Effector CD4-positive, alpha-beta T cell (primary cell): ENCODE results near the gene RNF7.
A peak's percentile ranks its signal among the peaks of the same experiment; 100 is the strongest.
"Not testable (repeated sequence)": the region's sequence is repeated elsewhere in the genome, so short reads cannot be mapped to it uniquely, and the experiment has no call there.

Experiments
- DNase-seq: peaks from one replicate; pipeline ENCODE4 v3.0.0-alpha.2; 2020
- total RNA-seq: gene quantifications from one replicate; lab custom pipeline; 2026; lab: John Stamatoyannopoulos, UW

The RNF7 gene
- total RNA-seq = 39.8 reads per million, percentile 63 among the genes with 10 or more reads in this experiment

DNA sequence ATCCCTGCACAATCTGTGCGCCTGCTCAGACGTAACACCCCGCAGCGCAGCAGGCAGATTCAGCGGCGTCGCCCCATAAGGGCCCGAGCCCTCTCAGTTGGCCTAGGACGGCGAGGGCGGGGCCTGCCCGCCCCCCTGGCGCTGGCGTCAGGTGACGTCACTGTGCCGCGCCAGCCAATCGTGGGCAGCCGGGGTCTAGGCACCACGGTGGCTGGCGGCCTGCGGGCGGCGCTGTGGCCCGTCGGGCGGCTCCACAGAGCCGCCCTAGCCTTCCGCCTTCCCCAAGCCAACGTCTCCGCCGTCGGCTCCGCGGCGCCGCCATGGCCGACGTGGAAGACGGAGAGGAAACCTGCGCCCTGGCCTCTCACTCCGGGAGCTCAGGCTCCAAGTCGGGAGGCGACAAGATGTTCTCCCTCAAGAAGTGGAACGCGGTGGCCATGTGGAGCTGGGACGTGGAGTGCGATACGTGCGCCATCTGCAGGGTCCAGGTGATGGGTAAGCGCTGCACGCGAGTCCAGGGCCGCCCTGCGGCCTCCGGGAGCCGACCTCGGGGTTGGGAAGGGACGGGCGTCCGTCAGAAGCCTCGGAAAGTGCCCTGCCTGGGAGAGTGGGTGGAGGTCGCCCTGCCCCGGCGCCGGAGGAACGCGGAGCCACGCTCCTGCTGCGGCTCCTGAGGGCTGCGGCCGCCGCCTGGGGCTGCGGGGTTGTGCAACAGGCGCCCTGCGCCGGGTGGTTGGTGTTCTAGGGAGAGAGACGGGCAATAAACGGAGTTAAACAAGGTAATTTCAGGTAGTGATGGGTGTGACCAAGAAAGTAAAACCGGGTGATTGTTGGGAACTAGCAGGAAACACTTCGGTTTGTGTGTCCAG, at the start of gene RNF7:
RNF7 (plus strand) TSS at position 277 of the 869 bp plus-strand sequence; CDS start at position 321, 44 bp downstream.
- peak; percentile 95 for DNase-seq

DNA sequence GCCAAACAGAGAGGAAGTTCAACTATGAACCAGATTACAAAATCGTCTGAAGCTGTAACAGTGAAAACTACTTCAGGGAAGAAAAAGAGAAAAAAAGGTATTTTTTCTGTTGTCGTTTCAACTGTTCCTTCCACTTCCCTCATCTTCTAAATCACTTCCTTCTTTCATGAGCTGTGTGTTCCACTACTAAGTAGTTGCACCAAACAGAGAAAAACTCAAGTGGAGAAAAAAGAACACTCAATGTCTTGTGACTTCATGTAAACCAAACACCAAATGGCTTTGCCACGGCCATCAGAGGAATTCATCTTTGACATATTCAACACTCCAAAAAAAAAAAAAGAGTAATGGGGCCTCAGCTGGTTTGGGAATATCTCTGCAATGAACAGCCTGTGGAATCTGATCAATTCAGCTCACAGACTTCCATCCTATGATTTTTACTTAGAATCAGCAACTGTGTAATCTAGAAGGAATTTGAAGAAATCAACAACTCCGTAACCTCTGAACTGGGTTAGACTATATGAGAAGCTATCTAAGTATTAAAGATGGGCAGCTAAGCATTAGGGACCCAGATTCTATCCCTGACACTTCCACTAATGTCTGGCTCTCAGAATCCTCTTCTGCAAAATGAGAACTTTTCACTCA, 47.5 kb upstream of the RNF7 start:
- no peak for DNase-seq

DNA sequence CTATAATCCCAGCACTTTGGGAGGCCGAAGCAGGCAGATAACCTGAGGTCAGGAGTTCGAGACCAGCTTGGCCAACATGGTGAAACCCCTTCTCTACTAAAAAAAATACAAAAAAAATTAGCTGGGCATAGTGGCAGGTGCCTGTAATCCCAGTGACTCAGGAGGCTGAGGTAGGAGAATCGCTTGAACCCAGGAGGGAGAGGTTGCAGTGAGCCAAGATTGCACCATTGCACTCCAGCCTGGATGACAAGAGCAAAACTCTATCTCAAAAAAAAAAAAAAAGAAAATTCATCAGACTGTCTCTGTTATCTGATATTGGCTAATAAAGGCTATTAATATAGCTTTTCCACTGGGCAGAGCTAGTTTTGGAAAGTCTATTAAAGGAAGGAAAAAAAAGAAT, 46.6 kb upstream of the RNF7 start:
- DNase-seq = not testable (repeated sequence)

DNA sequence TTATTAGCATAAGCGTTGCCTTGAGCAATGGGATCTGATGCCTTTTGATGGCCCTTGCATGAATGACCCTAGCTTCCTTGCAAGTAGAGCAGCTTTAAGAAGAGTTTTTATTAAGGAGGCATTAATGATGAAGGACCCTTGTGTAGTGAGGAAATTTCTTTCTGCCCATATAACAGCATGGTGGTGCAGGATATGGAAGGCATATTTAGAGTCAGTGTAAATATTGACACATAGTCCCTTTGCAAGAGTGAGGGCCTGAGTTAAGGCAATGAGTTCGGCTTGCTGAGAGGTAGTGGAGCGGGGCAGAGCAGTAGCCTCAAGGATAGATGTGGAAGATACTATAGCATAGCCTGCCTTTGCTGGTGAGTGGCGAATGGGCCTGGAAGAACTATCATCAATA, 45.1 kb upstream of the RNF7 start:
- not testable (repeated sequence) for DNase-seq

DNA sequence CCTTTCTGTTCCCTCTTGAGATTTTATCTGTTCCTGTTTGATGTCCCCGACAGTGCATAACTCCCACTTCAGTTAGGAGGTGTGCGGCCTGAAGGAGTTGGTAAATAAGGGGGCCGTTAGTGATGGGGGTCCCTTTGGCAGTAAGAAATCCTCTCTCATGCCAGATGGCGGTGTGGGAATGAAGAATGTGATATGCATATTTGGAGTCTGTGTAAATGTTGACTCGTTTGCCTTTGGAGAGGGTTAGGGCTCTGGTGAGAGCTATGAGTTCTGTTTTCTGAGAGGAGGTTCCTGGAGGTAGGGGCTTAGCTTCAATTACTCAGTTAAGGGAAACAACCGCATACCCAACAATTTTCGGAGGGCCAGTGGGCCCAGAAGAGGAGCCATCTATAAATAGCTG, 38.8 kb upstream of the RNF7 start:
- DNase-seq = no peak

DNA sequence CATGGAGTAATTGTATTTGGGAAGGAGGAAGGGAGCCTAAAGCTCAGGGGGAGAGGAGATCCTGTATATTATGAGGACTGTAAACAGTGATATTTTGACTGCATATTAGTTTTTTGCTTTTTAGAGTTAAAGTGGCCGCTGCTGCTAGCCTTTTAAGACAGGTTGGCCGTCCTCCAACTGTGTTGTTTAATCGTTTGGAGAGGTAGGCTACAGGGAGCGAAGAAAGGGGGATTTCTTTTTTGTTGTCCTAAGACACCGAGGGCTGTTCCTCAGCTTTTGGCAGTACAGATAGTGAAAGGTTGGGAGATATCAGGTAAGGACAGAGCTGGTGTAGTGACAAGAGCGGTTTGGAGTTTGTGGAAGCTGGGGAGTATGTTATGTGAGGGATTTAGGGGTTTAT, 38.2 kb upstream of the RNF7 start:
- no peak for DNase-seq

DNA sequence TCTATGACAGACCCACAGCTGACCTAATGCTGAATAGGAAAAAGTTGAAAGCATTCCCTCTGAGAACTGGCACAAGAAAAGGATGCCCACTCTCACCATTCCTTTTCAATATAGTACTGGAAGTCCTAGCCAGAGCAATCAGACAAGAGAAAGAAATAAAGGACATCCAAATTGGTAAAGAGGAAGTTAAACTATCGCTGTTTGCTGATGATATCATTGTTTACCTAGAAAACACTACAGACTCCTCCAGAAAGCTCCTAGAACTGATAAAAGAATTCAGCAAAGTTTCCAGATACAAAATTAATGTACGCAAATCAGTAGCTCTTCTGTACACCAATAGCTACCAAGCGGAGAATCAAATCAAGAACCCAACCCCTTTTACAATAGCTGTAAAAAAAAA, 34.7 kb upstream of the RNF7 start:
- not testable (repeated sequence) for DNase-seq

DNA sequence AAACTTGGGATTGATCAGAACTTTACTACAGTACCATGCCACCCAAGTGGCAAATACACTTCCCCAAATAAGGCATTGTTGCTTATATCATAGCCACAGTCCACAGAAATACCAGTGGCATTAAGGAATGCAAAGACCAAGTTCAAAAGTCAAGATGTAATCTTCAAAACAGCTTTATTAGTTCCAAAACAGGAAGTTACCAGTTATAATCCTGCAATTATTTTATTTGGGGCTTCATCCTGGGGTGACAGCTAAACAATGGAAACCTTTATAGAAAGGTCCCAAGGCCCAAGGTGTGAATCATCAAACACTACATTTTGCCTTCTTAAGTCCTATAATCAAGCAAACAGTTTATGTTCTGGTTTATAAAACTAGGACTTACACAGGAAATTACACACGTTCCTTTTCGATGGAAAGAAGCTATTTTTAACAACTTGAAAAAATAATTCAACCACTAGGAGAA, 30.3 kb upstream of the RNF7 start:
- no peak for DNase-seq

DNA sequence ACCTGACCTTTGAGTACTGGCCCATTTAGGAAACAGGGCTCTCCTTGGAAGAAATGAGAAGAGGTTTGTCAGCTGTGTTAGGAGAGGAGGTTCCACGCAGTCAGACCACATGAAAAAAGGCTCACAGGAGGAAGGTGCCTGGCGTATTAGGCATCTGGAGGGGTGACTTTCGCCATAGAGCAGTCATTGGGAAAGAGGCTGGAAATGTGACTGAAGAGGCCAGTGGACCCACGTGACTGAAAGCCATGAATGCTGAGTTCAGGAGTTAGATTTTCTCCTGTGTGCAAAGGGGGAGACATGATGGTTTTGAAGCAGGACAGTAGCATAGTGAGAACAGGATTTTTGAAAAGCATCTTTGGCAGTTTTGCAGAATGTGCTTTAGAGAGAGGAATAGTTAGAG, 29.7 kb upstream of the RNF7 start:
- no peak for DNase-seq

DNA sequence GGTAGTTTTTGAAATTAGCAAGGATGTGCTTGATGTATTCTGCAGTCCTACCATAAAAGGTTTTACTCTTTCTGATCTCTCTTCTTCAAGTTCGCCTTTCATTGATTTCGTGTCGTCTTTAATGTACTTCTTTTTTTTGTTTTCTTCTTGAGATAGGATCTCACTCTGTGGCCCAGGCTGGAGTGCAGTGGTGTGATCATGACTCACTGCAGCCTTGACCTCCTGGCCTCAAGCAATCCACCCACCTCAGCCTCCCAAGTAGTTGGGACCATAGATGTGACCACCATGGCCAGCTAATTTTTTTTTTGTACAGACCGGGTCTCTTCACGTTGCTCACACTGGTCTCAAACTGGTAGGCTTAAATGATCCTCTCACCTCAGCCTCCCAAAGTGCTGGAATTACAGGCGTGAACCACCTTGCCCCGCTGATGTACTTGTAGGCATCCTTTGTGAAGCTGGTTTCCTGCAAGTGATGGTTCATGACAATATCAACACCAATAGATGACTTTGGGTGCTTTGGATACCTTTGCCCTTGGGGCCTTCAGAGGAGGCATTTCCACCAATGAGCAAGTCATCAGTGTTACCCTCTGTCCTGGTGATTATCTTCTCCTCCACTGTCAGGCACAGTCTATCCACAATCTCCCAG, 28.9 kb upstream of the RNF7 start:
- DNase-seq = no peak

DNA sequence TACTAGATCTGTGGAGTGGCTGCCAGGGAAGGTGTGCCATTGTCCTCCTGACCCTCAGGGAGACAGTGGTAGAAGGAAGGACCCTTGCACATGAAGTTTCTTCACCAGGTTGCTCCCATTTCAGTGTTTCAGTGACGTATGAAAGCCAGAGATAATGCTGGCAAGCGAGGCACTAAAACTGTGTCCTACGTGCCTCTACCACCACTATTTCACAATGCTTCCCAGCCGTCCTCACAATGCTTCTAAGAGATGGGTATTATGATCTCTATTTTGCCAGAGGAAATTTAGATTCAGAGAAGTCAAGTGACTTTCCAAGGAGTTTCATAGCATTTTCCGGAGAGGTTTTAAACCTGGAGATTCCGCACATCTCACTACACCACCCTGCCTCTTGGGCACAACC, 28.0 kb upstream of the RNF7 start:
- no peak for DNase-seq

DNA sequence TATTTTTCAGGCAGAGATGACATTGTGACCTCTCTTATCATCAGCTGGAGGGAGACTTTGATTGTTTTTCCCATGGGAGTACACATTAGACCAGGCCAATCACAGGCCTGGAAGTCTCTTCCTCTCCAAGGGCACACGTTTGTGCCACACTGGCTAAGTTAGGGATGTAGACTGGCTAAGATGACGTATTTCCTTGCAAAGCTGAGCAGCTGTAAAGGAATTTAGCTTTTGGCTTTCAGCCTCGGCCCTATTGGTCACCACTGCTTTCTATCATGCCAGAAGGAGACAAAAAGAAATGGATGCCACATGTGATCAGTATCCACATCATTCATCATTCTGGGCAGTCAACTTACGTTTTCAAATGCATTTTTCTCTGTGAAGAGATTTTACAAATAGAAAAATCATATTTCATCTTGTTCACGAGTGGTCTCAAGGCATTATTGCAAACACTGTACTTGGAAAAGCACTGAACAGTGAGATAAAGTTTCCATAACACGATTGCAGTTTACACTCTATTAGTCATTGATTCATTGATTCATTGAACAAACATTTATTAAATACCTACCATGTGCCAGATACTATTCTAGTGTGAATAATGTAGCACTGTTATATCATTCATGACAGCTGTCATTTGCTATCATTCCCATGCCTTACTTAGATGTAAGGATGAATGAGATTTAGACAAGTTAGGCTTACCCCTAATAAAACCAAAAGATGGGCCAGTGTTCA, 27.0 kb upstream of the RNF7 start:
- no peak for DNase-seq

DNA sequence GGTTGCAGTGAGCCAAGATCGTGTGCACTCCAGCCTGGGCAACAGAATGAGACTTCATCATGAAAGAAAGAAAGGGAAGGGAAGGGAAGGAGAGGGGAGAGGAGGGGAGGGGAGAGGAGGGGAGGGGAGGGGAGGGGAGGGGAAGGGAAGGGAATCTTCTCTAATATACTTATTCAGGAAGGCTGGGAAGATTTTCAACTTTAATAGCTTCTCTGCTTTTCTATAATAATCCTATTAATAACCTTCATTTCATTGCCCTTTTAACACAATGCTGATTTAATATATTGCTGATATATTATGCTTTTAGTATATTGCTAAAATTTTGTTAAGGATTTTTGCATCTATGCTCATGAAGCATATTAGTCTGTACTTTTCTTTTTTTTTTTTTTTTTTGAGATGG, 23.4 kb upstream of the RNF7 start:
- no peak for DNase-seq

DNA sequence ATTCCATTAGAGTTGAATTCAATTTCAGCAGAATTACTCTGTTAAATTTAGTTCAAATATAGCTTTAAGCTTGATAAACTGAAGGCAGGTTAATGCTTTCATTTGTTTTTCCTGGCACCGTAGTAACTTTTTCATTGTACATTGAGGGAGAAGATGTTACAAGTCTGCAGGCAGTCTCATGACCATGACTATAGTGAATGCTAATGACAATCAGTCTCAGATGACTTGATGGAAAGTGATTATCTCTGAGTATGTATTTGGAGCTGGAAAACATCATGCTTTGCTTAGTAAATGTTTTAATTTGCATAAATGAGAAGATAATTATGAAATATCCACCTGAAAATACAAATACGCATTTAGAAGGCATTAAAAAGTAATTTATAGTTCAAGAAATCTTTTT, 16.0 kb upstream of the RNF7 start:
- no peak for DNase-seq

DNA sequence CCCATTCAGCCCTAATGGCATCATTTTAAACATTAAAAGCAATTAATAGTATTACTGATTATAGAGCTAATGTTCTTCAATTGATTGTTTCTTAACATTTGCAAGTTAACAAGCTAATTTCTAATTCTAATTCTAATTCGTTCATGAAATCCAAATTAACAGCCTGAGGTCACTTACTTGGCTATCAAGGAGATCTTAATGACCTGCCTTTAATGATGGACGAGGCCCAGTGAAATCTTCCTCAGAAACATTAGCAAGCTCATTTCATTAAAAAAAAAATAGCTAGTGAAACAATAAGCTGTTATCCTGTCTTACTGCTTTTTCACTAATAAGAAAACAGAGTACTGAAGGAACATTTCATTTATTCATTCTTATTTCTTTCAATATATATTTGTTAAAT, 15.4 kb upstream of the RNF7 start:
- DNase-seq = no peak

DNA sequence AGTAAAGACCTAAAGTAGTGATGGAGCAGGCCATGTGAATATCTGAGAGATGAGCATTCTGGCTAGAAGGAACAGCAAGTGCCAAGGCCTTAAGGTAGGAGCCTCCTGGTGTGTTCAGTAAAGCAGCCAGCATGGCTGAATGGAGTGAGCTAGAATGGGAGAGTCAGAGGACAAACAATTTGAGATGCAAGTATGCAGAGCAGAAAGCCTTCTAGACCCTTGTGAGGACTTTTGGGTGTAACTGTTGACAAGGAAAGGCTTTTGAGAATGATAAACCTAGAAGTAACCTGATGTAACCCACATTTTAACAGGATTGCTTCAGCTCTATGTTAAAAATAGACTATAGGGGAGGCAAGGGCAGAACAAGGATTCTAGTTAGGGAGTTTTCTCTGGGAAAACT, 14.8 kb upstream of the RNF7 start:
- no peak for DNase-seq

DNA sequence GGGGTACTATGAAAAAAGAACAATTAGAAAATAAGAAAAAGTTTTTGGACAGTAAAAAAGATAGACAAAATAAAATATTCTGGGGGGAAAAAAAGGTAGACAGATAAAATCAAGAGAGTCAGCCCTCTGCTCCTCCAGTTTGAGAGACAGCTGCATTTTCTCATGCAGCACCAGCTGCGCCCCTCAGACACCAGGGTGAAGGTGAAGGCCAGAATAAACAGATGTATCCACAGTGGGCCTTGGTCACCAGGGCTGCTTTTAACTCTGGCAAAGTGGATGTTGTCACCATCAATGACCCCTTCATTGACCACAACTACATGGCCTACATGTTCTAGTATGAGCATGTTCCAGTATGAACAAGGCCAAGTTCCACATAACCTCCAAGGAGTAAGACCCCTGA, 13.9 kb upstream of the RNF7 start:
- DNase-seq = no peak

DNA sequence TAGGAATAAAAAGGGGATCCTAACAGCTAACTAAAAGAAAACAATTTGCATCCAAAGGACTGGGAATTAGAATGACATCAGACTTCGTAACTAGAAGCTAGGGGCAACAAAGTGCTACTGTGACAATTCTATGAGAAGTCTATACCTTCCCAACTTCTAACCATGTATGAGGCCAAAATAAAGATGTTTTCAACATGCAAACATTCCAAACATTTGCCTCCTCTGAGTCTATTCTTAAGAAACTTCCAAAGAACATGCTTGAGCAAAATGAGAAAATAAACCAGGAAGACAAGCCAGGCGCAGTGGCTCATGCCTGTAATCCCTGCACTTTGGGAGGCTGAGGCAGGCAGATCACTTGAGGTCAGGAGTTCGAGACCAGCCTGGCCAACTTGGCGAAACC, 13.1 kb upstream of the RNF7 start:
- no peak for DNase-seq

DNA sequence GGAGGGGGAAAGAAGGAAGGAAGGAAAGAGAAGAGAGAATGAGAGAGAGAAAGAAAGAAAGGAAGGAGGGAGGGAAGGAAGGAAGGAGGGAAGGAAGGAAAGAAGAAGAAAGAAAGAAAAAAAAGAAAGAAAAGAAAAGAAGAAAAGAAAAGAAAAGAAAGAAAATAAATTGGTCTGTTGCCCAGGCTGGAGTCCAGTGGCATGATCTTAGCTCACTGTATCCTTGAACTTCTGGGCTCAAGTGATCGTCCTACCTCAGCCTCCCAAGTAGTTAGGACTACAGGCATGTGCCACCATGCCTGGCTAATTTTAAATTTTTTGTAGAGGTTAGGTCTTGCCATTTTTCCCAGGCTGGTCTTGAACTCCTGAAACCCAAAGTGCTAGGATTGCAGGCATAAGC, 11.6 kb upstream of the RNF7 start:
- no peak for DNase-seq

DNA sequence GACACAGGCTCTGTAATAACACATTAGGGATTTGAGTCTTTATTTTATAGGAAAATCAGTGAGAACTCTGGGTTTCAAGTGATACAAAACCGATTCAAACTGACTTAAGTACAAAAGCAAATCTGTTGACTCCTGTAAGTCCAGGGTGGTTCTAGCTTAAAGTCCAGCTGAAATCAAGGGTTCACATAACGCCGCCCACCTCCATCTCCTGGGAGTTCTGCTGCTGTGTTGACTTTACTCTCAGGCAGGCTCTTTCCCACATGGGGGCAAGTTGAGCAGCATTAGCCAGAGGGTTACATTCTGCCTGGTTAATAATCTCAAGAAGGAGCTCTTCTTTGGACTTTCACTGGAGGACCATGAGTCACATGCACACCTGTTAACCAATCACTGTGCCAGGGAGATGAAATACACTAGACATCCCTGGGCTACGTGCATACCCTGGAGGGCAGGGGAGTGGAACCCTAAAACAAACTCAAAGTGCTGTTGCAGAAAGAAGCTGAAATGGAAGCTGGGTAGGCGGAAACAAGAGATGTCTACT, 9.7 kb upstream of the RNF7 start:
- DNase-seq = no peak

DNA sequence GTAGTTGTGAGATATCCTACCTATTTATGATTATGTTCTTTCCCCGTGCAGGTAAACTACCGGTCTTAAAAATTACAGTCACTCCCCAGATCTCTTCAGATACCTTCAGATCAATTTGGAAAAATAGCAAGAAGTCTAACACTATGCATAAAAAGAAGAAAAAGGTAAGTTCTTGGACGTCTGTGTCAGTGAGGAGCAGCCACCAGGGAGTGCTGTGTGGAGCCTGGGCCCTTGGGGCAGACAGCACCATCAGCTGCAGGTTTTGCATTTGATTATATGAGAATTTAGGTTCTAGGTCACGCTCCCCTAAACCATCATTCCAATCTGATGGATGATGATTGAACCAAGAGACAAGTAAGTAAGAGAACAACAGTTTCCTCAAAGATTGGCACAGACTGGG, 8.9 kb upstream of the RNF7 start:
- no peak for DNase-seq

DNA sequence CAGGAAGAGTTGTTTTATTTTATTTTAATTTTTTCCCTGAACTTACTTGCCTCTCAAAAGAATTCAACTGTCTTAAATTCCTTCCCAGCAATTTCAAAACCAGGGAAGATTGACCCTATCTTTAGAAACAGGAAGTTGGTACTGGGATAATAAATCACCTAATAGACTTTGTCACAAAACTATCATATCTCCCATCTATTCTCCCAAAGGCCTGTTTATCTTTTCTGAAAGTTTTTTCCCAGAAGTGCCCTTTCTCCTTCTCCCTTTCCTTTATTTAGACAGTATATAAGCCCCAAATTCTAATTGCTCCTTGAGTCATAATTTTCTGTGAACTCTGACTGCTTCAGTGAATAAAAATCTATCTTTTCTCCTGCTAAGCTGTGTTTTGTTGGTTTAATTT, 2.9 kb upstream of the RNF7 start:
- no peak for DNase-seq
